GM13976 (cell line): Measurements from ENCODE around the gene MAT2A.

Source experiments
- DNase-seq: peaks from one replicate; pipeline ENCODE4 v3.0.0; 2012; ENCODE audit warnings: low spot score
- CTCF ChIP-seq: IDR thresholded peaks from 2 replicates; pipeline ENCODE4 v1.5.1; 2012; ENCODE audit warnings: borderline replicate concordance, mild to moderate bottlenecking; ENCODE audit not compliant: insufficient read depth; ENCODE audit errors: extremely low read depth, missing control alignments, control extremely low read depth
- in situ Hi-C: fragments of 300-500 bp; cut with MboI; formaldehyde crosslinking; loops from one replicate; pipeline ENCODE4 v1.12.0; 2022; ENCODE audit warnings: low sequenced_read_pairs, mixed read lengths, inconsistent platforms; ENCODE audit not compliant: unreplicated experiment

Gene MAT2A

GRCh38 chr2:85538507-85539360, at the start of gene MAT2A:
MAT2A (plus strand) TSS chr2:85539168; CDS start chr2:85539288, 120 bp downstream.
- in situ Hi-C loops, result no loop called here
- peak; percentile 74 for TF ChIP-seq CTCF
- peak; percentile 95 for DNase-seq

GRCh38 chr2:85490861-85491755, 47.9 kb upstream of the MAT2A start:
- DNase-seq, result no peak
- in situ Hi-C loops, result no loop called here
- TF ChIP-seq CTCF, result no peak

DNA sequence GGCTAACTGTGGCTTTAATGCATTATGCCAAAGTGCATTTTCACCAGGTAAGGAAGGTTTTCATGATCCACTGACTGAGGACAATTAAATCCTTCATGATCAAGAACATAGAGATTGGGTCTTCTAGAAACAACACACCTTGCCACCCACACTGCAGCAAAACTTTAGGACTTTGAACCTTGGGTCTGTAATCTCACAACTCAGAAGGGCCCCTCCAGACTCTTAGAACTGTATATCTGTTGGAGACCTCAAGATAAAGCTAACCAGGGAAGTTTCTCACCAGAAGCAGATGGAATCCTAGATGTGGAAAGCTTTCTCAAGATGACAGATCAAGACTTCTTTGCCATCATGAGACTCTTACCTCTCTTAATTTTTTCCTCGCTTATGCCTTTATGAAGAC, 42.5 kb upstream of the MAT2A start:
- TF ChIP-seq CTCF, result no peak
- in situ Hi-C loops, result no loop called here
- DNase-seq, result no peak

DNA sequence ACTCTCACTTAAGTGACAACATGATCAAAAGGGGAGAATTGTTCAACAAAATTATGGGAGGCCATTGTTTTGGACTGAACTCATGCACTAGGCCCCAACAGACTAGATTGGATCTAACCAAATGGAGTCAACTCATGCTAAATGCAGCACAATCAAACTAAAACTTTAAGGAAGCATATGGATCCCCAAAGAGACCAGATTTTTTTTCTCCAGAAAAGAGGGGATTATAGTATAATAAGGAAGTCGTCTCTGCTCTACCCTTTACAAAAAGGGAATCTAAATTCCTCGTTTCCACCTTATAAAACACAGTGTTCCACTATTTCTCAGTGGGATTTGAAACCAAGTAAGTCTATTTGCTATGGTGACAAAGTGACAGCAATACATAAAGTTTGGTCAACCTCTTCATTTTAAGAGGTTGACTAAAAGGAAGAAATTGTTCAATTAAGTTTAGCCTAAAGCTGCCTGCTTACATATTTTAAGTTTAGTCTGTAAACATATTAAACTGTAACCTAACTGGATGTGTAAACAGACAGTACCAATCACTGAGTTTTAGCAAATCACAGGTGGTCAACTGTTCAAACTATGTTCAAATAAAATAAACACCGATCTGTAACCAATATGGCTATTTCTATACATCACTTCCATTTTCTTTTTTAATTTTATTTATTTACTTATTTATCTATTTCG, 40.9 kb upstream of the MAT2A start:
- TF ChIP-seq CTCF, result no peak
- in situ Hi-C loops, result no loop called here

GRCh38 chr2:85501248-85501647, 37.7 kb upstream of the MAT2A start:
- DNase-seq, result no peak
- no peak for TF ChIP-seq CTCF
- in situ Hi-C loops, result no loop called here

More for the DNA sequence above, 40.9 kb upstream of the MAT2A start:
- no peak for DNase-seq

GRCh38 chr2:85502720-85503119, 36.2 kb upstream of the MAT2A start:
- in situ Hi-C loops, result no loop called here
- no peak for TF ChIP-seq CTCF
- no peak for DNase-seq
